Stimulated activated CD8-positive, alpha-beta memory T cell treated with anti-CD3 and anti-CD28 coated beads, Interleukin-7, amount 100 ng/mL, for 4 hours (primary cell): ENCODE data around the gene CALCOCO1.

Experiments used
- DNase-seq, 2 donors: peaks; one replicate each; pipeline ENCODE4 v3.0.0-alpha.2; 2020; ENCODE audit warnings: low read depth in 2 of 2

CALCOCO1 gene

DNA sequence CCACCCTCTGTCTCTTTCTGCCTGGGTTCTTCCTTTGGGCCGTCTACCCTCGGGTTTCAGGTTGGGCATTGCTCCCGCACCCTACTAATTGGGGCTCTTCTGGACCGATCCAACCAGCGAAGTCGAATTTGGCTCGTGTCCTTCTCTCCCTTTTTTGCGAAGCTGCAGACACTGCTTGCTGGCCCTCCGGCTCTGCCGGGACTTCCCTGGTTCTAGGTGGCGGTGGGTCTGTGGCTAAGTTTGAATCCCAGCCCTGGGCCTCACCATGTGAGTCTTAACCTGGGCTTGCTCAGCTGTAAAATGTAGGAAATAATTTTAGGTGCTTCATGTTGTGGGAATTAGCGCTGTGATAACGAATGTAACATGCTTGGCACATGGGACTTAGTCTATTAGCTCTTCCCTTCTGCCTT, 24.9 kb upstream of the CALCOCO1 start:
- no peak for DNase-seq

DNA sequence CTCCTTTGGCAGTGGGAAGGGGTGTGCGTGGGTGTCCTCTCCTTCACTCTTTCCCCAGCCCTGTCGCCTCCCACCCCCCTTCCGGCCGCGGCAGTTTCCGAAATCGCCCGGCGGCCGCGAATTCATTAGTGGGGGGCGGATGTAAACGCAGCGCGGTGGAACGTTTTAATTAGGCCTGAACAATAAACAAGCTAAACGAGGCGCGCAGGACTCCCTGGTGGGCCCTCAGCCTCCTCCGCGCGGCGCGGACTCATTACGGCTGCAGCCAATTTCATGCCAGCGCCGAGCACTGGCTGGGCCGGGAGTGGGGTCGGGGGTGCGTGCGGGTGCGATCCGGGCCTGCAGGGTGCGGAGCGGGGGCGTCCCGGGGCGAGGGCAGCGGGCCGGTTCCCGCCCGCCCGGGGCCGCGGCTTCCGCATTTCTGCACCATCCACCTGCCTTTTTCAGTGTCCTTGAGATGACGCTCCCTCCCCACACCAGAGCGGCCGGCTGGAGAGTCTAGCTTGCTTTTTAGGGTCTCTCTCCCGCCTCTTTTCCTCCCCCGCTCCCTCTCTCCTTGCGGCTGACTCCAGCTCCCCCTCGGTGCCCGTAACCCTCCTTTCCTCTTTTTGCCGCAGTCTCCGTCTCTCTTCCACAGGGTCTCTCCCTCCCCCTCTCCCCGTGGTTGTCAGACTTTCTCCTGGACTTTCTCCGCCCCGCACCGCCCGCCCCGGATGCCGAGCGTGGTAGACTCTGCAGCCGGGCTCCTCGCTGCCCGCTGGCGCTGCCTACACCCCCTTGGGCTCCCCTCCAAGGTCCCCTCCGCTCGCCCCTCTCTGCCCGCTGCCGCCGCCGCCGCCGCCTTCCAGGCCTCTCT, 24.3 kb upstream of the CALCOCO1 start, which contains the start of gene CISTR:
CISTR (minus strand) TSS at position 644 of the 856 bp plus-strand sequence.
- peak in 1 of 2 donors; percentile 49 for DNase-seq

DNA sequence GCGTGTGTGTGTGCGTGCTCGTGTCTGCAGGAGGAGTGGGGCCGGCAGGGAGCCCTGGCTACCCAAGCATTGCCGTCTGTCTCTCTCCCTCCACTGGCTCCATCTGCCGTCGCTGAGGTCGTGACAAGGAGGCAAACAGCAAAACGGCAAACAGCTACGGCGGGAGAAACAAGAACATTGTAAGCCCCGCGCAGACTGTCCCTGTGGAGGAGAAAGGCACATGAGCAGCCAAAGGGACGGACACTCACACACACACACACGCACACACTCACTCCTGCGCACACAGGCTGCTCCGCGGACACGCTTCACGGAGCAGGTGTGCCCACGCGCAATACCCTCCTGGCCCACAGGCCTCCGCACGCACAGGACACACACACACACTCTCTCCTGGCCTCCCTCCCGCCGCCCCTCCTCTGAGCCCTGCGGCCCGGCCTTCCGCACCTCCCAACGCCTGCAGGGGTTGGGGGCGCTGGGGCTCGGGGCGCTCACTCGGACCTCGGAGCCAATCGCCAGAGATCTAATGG, 23.6 kb upstream of the CALCOCO1 start:
- DNase-seq: no peak

DNA sequence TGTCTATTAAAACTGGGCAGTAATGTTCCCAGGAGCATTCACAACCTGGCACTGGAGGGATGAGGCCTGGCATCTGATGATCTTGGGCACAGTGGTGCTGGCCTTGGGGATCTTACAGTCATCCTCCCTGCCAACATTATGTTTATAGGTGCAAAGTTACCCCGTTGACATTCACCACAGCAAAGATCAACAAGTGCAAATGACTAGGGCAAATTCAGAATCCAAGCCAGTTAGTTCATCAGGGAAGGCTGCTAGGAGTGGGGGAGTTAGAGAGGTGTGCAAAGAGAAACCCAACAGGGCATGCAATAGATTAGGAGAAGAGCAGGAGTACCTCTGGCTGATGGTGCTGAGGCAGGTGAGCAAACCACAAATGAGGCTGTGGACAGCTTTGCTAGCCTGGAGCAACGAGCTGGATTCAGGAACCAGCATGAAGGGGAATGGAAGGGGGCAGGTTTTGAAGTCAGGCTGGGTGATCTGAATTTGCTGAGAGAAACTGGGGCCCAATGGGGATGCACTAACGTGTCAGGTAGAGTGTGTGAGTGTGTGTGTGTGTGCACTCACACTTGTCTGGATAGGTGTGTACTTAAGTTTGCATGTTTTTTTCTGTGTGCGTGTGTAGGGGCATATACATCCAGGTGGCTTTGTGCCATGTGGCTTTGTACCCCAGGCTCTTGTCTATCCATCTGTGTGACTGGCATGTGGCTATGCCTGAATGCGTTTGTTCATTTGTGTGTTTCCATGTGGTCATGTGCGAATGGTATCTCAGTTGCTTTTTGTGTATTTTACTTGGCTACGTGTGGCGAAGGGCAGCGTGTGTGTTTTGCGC, 22.9 kb upstream of the CALCOCO1 start:
- no peak for DNase-seq

DNA sequence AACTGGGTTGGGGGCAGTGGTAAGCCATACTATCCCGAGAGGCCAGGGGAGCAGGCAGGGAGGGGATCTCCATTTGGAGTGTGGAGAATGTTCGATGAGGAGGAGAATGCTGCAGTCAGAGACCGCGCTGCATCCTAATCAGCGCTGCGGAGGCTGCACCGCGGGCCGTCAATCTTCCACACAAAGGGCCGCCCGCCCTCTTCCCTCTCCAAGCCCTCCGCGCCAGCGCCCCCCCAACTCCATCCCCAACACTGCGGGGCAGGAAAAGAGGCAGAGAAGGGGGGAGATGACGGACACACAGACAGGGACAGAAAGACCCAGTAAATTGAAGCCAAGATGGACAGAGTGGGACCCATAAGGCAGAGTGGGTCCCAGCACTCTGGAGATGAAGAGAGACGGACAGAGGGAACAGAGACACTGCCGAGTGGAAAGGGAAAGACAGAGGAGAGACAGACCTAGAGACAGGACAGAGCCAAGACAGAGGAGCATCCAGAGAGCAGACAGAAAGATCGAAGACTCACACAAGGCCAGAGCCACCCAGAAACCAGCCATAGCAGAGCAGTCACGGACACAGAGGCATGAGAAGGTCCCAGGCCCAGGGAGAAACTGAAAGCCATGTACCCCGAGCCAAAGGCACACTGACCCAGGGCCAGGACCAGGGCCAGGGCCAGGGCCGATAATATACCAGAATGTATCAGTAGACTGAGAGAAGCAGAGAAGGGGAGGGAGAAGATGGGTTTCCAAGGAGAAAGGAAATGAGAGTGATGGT, 21.0 kb upstream of the CALCOCO1 start:
- no peak for DNase-seq

DNA sequence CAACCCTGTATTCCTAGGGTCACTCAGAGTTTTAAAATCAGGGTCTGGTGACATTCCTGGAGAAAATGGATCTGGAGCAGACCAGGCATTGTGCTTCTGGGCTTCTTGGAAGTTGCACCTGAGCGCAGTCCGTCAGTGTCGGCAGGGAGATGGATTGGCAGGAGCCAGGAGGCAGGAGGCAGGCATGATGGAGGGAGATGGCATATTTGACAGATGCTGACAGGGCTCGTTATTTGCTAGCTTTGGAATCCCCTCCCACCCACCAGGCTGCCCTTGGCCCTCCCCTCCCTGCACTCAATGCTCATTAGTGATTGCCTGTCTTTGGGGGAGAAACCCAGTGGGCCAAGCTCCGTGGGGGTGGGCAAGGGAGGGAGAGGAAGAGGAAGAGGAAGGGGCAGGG, 19.8 kb upstream of the CALCOCO1 start:
- no peak for DNase-seq

DNA sequence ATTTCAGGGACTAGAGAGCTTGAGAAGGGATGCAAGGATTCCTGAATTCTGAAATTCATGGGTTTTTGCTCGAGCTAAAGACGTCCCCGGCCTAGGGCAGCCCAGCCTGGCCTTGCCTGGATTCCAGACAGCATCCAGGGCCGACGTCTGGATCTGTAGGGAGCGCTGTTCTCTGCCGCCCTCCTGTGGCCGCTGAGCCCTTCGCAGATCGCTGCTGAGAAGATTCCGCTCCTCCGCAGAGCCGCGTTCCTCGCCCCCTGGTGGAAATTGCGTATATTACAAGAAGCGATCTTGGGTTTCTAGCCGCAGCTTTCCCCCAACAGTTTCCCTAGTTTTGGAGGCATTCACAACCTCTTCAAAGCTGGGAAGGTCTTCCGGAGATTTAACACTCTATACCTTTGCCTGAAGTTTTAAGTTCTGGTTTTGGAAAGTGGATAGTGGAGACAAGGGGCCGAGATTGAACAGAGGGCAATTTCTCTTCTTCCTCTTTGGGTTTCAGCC, 19.4 kb upstream of the CALCOCO1 start:
- peak; percentile 72 to 73 for DNase-seq

DNA sequence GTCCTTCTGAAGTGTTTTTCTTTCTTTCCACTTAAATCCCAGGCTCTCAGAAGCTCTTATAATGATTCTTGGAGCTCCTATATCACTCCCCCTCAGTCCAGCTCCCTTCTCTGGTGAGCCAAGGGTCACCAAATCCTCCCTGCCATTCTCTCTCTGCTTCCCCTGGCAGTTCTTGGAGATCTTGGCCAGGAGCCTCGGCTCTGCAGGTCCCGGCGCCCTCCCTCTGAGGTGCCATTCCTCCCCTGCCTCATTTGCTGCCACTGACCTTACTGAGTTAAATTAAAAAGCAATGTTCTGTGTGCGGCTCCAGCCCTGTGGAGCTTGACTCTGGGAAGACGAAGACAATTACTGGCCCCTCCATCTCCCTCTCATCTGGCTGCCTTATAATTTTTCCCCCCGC, 17.5 kb upstream of the CALCOCO1 start:
- no peak for DNase-seq

DNA sequence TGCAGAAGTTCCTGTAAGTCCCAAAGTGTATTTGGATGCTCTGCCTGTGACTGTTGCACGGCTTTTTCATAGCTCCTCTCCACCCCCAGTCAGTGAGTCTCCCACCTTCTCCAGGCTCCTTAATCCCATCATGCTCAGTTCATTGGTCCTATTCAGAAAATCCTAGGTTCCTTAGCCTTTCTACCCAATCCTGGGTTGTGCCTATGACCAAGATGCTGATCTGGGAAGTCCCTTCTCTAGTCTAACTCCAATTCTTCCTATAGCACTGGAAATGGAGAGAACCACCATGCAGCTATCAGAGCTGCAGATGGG, 16.8 kb upstream of the CALCOCO1 start:
- no peak for DNase-seq

DNA sequence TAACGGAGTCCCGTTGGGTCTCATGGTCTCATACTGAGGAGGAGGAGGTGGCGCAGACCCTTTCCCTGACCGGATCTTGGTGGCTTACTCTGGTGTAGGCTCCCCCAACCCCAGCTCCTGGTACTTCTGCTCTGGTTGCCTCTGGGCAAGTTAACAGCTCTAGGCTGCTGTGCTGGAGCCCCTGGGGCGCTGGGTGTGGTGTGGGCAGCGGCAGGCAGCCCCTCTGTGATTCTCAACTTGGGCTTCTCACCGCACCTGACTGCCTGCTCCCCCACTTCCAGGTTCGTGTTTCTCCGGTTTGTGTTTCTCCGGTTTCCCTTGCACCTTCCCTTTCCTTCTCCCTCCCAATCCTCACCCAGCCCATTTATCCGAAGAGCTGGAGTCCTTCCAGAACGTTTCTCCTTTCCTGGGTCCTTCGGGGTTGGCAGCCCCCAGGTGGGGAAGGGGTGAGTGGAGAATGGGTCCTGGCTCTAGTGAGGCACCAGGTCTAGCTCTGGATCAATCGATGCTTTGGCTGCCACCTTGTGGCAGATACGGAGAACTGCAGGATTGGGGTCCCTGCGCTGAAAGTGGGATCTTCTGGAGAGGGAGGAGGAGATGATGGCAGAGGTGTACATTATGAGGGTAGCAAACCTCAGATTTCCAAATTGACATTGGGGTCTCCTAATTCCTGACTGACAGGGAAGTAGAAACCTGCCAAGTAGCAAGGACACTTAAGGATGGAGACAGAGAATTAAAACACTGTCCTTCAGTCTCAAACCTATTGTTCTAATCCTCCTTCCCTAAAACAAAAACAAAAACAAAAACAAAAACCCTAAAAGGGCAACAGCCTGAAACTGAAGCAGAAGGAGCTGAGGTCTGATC, 16.2 kb upstream of the CALCOCO1 start:
- peak; percentile 24 to 51 for DNase-seq

DNA sequence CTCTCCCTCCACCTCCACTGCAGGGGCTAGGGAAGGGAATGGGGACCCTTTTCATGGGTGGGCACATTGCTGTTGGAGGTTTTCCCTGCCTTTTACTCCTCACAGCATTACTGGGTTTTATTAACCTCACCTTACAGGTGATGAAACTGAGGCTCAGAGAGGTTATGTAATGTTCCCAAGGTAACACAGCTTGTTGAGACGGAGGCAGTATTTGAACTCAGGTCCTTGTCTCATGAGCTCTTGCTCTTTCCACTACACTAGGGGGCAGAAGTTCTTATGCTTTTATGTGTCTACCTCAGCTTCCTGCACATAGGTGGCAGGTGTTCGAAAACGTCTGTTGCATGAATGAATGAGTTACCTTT, 12.9 kb upstream of the CALCOCO1 start:
- DNase-seq: no peak

DNA sequence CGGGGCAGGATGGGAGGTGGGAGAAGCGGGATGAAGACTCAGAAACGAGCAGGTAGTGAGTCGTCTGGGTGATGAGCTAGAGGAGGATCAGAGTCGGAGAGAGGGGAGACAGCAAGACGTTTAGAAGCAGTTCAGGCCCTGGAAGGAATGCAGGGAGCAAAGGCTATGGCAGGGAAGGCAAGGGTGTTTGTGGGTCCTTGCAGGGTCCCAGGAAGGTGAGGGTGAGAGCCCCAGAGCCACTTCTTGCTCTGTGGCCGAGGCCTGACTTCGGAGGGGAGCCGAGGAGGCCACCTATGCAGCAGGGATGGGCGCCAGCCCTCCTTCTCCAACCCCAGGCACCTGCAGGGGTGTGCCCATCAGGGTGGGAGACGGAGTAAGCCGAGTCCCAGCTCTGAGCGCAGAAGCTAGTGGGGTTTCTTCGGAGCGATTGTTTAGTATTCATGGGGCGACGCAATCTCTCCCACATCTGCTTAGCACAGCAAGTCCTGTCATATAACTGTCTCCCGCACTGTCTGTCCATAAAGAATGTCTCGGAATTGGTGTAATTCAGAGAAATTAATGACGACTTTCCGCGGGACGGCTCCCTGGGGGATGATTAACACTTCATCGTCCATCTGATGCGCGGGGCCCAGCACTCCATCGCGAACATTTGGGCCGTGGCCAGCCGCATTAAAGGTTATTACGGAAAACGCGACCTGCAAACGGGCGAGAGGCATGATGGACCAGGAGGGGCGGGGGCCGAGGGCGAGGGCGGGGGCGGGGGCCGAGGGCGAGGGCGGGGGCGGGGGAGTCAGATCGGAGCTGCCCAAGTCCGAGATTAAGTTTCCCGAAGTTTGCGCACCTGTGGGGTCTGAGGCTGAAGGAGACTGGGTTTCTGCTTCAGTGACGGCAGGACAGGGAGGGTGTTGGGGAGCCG, 12.2 kb upstream of the CALCOCO1 start:
- DNase-seq: no peak

DNA sequence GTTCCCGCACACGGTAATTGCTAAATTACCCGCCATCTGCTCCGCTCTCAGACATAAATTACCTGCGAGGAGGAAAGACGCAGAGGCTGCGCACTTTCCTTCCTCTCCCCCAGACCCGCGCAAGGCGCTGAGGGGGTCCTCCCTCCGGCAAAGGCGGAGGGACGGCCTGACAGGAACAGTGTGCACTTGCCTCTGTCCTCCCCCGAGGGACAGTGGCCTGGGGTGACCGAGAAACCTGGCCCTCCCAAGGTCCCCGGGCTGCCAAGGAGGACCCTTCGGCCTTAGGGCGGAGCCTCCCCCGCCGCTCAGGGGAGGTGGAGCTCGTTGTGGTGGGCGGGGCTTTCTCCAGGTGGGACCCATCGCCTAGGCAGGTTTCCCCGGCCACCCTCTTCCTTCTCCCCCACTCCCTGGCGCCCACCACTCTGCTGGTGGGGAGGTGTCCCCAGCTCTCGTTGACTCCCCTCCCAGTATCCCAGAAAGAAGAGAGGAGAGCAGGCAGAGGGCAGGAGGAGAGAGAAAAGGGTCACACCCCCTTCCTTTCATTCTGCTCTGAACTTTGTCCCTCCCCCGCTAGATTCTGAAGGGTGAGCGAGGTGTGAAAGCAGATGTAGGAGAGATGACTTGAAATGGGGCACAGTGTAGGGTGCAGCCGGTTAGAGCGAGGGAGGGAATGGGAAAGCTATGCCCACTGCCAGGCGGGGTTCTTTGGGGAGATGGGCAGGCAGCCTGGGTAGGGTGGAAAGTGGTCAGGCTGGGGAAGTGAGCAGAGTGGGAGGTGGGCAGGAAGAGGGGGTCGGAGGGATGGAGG, 11.4 kb upstream of the CALCOCO1 start:
- DNase-seq: peak in 1 of 2 donors; percentile 35

DNA sequence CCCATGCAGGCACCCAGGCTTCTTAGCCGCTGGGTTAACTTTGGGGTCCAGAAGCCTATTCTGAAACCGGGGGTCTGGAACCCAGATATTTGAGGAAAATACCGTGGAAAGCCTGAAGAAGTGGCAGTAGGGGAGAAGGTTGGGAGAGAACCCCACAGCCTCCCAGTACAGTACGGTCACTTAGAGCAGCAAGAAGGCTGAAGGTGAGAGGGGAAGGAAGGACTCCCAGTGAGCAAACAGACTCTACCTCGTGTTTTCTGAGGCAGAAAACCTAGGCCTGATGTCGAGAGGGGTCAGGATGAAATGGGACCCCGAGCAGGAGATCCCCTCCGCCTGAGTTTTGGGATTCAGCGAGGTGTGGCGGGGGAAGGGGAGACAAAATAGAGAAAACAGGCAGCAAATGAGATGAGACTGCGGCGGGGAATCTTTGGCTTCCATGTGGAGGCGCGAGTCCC, 10.7 kb upstream of the CALCOCO1 start:
- no peak for DNase-seq

DNA sequence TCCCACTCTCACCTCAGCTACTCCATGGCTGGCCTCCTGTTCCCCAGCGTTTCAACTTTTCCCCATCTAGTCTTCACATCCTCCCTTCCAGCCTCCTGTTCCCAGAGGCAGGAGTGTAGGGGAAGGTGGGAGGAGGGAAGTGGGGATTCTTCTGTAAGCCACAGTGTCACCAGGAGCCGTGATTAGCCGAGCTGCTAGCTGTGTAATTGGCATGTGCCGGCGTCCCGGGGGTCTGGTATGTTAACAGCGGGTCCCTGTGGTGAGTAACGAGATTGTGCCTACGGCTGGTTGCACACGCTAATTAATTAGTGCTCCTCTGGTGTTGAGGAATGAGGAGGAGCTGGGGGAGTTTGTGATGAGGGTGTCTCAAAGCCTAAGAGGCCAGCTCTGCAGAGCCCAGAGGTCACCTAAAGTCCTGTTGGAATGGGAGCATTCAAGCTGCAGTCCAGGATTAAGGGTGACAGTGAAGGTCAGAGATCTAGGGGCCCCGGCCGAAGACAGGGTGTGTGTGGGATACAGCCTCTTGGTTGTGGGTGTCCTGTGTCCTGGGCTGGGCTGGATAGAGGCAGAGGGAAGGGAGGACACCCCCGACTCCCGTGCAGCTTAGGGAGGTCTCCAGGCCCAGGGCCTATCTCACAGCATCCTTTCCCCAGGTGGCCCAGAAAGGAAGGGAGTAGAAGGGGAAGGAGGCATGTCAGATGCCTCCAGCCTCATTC, 10.0 kb upstream of the CALCOCO1 start:
- no peak for DNase-seq

DNA sequence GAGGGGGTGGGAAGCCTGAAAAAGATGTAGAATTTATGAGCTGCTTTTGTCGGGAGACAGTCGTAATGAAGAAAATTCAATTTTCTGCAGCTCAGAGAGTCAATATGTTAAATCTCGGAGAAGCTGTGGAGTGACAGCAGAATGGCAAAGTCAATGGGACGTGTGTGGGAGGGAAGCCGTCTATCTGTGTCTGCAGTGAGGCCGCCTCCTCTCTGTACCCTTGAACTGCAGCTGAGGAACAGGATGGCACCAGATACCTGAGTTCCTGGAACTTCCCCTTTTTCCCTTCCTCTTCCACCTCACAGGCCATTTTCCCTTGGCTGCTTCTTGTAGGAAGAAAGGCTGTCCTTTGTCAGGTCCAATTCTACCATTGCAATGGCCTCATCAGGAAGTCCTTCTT, 9.3 kb upstream of the CALCOCO1 start:
- no peak for DNase-seq

DNA sequence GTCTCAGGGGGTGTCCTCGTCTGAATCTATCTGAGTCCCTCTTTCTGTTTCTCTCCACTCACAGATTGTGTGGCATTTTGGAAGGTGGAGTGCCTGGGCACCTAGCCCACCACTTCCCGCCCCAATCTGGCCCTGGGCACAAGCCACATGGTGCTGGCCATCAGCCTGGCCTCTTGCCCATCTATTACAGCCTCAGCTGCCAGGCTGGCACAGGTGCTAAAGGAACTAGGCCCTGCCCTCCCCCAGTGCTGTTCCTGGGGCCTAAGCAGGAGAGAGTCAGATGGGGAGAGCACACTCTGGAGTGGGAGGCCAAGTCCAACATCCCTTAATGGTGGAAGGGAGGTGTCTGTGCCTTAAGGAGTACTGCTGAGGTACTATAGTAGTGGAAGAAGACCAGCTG, 8.3 kb upstream of the CALCOCO1 start:
- no peak for DNase-seq

DNA sequence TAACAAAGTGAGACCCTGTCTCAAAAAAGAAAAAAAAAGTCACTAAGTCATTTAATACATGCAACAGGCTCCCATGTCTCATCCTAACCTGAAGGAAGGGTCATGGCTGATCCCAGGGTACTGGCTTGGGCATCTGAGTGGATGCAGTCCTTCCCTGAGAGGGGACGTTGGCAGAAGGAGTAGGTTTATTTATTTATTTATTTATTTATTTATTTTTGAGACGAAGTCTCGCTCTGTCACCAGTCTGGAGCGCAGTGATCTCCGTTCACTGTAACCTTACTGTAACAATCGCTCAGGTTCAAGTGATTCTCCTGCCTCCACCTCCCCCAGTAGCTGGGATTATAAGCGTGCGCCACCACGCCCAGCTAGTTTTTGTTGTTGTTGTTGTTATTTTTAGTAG, 7.2 kb upstream of the CALCOCO1 start:
- no peak for DNase-seq
